GM11168 (cell line): Measurements from ENCODE around the gene JAGN1.
"Not testable (repeated sequence)": the region's sequence is repeated elsewhere in the genome, so short reads cannot be mapped to it uniquely, and the experiment has no call there.

ENCODE experiments used
- in situ Hi-C: fragments of 300-500 bp; cut with MboI; formaldehyde crosslinking; loops from one replicate; pipeline ENCODE4 v1.12.0; 2022; ENCODE audit warnings: low sequenced_read_pairs; ENCODE audit not compliant: unreplicated experiment

The JAGN1 gene

DNA sequence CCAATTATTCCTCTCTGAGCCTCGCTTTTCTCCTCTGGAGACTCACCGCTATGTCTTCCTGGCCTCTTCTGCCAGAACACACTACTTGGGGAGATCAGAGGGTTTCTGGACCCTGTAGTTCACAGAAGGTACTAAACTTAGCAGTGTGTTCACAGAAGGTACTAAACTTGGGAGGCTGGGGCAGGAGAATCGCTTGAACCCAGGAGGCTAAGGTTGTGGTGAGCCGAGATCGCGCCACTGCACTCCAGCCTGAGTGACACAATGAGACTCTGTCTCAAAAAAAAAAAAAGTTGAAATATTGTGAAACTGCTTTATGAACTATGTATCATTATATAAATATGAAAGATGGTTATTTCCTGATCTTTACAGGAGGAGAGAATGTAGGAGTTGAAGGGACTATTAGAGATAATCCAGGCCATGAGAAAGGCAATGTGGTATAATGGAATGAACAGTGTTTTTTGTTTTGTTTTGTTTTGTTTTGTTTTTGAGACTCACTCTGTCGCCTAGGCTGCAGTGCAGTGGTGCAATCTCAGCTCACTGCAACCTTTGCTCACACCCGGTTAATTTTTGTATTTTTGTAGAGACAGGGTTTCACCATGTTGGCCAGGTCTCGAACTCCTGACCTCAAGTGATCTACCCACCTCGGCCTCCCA lies 6.5 kb downstream of the JAGN1 start:
- in situ Hi-C loops = not testable (repeated sequence)

DNA sequence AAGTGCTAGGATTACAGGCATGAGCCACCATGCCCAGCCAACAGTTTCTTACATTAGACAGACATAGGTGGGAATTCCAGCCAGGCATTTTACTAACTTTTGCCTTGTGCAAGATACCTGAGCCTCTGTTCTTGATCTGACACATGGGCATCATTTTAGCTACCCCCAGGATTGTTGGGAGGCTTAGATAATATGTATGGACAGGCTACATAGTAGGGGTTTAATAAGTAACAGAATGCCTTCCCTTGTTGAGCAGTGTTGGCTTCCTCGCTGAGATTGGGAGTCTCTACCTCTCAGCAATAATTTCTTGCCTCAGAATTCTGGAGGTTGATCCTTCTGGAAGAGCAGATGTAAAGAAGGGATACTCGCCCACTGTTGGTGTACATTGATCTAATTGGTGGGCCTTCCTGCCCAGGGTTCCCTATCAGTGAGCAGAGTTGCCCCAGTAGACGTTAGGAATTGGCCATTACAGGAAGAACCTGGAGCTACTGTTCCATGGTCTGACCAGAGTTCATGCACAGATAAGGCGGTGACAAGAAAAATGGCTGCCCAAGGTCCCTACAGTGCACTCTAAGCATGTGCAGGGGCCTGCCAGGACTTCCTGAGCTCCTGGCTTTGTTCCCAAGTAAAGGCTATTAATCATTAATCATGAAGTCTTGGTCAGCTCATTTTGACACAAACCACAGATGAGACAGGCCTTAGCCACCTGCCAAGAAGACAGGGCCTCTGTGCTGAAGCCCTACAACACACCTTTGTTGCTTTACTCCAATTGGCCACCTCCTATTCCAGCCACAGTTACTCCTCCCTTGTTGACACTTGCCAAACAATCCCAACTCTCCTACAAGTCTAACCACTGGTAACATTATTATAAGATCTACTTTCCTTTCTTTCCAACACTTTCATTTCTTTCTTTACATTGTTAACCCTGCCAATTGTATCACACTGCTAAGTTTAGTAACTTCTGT lies 7.3 kb downstream of the JAGN1 start:
- in situ Hi-C loops = no loop called here

DNA sequence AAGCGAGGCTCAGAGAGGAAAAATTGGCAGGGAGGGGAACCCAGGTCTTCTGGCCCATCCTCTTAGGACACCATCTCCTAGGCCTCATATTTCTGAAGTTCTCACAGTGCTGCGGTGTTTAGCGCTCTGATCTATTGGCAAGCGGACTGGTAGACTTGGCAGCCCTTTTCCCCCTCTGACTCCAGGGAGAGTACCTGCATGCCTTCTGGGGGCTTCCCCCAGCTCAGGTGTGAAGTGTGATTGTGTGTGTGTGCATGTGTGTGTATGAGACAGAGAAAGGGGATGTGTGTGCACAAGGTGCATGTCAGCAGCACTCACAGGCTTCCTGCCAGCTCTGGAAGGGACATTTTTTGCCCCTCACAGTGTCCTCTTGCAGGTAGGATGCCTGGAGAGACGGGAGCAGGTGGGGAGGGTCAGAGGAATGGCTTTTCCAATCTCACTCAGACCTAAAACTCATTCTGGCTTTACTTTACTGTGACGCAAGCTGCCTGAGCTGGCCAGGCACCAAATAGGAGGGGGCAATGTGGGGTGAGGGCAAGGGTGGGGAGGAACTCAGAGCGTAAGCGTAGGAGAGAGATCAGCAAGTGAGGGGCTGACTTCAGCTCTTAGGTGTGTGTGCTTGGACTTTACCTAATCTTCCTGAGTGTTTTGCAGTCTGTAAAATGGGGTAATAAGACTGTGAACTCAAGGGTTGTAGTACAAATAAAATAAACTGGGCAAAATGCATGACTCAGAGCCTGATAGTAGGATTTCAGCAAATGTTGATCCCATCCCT lies 8.2 kb downstream of the JAGN1 start:
- in situ Hi-C loops = no loop called here

DNA sequence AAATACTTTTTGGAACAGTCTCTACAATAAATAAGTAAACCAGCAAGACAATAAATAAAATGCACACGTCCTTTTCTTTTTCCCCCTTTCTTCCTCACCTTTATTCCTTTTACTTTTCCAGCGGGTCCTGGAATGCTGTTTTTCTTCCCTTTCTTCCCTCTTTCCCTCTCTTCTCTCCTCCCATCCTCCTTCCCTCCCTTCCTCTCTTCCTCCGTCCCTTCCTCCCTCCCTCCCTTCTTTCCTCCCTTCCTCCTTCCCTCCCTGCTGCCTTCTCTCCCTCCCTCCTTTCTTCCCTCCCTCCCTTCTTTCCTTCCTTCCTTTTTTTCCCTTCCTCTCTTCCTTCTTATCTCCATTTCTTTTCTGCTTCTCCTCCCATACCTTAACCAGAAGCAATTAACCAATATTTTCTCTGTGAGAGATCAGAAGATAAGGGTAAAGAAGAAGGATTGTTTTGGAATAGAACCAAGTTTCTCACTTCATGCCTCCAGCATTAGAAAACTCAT lies 8.9 kb downstream of the JAGN1 start:
- in situ Hi-C loops = no loop called here

DNA sequence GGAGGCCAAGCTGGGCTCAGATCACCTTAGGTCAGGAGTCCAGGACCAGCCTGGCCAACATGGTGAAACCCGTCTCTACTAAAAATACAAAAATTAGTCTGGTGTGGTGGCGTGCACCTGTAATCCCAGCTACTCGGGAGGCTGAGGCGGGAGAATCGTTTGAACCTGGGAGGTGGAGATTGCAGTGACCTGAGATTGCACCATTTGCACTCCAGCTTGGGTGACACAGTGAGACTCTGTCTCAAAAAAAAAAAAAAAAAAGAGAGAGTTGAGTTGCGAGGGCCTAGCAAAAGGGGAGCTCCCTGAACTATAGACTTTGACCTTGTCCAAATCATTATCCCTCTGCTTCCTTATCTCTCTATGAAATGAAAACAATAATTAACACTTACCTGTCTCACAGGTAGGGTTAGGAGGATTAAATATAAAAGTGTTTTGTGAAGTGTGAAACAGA lies 10.6 kb downstream of the JAGN1 start:
- in situ Hi-C loops = not testable (repeated sequence)

DNA sequence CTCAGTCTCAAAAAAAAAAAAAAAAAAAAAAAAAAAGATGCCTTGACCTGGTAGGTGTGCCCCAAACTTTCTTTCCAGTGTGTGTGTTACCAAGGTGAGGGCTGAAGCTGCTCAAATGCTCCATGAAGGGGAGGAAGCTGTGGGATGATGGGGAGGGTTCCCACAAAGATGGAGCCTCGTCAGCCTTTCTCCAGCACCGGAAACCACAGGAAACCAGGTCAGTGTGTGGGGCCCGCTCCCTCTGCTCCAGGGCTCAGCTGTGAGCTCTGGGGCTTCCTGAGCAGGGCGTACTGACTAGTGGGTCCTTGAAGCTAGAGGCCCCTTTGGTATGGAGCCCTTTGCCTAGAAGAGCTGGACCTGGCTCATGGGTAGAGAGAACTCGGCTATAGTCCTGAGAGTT lies 11.6 kb downstream of the JAGN1 start:
- in situ Hi-C loops = no loop called here

DNA sequence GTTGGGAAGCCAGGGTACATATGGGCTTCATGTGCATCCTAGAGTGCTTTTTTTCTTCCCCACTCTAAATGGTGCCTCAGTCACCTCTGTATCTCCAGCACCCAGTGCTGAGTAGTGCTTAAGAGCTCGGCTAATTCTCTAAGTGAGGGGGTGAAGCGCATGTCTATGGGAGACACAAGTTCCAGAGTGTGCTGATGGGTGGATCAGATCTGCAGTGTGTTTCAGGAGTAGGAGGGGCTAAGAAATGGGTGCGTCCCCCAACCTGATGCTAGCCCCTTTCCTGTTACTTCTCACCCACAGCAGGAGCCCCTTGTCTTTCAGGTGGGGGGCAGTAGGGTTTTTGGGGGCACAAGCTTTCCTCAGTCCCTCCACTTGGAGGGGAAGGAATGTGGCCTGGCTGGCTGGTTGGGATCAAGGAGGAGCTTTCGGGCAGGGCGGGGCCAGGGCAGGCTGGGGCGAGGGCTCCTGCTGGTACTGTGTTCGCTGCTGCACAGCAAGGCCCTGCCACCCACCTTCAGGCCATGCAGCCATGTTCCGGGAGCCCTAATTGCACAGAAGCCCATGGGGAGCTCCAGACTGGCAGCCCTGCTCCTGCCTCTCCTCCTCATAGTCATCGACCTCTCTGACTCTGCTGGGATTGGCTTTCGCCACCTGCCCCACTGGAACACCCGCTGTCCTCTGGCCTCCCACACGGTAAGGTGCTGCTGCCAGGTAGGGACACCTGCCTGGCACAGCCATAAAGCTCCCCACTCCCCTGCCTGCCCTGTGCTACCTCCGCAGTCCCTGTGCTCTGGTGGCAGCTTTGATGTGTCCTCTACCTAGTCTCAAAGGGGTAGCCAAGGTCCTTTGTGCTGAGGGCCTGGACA lies 12.2 kb downstream of the JAGN1 start, which contains the start of gene IL17RE:
TSS of gene IL17RE (plus strand) at position 477 of the 866 bp plus-strand sequence. CDS start at position 562, 85 bp downstream.
- in situ Hi-C loops = no loop called here

DNA sequence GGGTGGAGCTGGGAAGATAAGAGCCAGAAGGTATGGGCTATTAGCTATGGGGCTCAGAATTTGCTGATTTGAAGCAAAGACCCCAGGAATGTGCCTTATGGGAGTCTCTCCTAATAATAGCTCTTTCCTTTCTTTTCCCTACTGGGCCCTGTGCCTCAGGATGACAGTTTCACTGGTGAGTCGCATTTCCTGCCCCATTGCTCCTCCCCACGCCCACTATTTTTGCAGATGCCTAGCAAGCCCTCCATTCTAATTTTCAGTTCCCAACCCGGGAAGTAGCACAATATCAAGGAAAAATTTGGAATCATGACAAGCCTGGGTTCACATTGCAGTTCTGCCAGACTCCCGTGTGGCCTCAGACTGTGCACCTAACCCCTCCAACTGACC lies 12.8 kb downstream of the JAGN1 start:
- in situ Hi-C loops = no loop called here

DNA sequence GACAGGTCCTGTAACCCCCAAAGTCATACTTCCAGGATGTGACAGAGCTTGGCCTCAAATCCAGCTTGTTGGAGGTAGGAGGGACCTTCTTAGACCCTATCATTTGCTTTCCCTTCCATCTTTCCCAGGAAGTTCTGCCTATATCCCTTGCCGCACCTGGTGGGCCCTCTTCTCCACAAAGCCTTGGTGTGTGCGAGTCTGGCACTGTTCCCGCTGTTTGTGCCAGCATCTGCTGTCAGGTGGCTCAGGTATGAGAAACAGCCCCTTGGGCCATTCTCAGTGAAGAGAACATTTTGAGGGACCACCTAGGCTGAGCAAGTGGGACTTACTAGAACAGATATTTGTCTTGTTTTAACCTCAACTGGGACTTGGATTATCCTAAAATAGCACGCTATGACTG lies 13.5 kb downstream of the JAGN1 start:
- in situ Hi-C loops = no loop called here

DNA sequence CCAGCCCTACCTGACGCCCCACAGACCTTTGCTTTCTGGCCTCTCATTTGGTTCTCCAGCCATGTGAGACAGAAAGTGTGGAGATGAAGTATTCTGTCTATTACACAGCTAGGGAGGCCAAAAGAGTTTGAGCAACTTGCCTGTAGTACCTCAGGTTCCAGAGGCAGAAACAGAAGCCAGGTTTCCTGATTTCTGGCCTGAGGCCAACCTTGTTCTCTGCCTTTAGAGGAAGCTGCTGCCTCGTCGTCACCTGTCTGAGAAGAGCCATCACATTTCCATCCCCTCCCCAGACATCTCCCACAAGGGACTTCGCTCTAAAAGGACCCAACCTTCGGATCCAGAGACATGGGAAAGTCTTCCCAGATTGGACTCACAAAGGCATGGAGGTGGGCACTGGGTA lies 16.1 kb downstream of the JAGN1 start:
- in situ Hi-C loops = no loop called here

DNA sequence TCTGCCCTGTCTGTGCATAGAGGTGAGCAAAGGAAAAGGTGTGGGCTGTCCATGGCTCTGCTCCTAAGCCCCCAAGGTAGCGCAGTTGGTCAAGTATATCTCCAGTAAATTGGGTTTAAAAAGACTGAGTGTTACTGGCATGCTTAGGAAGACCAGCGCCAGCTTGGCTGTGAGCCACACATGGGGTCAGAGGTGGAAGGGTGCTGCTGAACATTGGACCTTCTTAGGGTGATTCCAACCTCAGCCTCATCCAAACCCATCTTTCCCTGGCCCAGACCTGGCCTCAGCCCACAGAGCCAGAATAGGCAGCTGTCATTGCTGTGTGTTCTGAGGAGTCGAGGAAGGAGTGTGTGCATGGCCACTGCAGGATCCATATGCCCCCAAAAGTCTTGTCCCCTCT lies 17.9 kb downstream of the JAGN1 start:
- in situ Hi-C loops = no loop called here

DNA sequence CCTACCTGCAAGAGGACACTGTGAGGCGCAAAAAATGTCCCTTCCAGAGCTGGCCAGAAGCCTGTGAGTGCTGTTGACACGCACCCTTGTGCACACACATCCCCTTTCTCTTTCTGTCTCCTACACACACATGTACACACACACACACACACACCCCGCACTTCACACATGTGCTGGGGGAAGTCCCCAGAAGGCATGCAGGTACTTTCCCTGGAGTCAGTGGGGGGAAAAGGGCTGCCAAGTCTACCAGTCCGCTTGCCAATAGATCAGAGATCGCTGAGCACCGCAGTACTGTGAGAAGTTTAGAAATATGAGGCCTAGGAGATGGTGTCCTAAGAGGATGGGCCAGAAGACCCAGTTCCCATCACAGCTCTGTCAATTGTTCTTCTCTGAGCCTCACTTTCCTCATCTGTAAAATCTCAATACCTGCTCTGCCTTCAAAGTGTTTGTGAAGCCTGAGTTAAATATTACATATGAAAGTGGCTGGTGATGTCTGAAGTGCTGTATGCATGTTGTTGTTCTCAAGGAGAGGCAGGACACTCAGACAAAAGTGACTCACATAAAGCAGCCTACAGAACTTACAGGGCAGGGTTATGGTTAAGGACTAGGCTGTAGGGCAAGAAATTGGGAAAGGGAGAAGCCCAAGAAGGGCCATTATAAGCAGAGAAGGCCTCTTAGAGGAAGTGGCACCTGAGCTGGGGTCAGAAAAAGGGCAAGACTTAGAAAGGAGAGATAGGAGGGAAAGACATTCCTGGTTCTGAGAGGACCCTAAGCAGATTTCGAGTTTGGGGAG lies 19.0 kb downstream of the JAGN1 start:
- in situ Hi-C loops = no loop called here

DNA sequence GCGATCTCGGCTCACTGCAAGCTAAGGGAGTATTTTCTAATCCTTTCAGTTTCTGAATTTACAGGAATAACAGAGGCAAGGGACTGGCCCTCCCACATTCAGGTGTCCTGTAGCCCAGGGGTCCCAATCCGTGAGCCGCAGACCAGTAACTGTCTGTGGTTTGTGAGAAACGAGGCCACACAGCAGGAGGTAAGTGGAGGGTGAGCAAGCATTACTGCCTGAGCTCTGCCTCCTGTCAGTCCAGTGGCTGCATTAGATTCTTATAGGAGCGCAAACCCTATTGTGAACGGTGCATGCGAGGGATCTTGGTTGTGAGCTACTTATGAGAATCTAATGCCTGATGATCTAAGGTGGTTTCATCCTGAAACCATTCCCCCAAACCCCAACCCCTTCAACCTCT lies 21.5 kb downstream of the JAGN1 start:
- in situ Hi-C loops = no loop called here

DNA sequence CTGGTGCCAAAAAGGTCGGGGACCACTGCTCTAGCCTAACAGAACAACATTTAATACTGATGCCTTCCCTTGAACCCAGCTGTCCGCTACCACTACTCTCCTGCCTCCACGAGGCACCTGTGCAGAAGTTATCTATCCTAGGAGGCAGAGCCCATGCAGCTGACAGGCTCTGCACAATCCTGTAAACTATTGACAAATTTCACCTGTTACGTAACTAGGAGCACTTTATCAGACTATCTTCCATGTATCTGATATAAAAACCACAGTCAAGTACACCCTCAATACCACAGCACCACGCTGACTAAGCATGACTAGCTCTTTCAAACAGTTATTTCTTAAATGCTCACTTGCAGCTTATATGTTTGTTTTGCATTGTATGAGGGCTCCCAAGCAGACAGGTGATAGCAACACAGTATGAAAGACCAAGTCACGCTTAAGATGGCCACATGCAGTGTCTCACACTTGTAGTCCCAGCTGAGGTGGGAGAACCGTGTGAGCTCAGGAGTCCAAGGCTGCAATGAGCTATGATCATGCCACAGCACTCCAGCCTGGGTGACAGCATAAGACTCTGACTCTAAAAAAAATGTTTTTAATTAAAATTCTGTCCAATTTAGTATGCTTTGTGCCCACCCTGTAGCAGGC lies 22.0 kb downstream of the JAGN1 start:
- in situ Hi-C loops = no loop called here

DNA sequence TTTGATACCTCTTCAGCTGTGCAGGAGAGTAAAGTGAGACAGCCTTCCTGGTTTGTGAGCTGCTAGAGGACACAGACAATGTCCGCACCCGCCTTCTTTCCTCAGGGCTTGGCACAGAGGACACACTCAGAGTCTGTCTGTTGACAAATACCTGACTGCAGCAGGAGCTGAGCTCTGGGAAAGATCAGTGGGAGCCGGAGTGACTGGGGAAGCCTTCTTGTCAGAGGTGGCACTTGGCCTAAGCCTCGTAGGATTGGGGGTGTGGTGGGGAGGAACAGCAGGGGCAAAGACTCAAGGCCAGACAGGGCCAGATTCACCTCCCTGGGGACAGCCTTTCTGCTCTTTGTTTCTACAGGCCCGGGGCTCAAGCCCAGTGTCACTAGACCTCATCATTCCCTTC lies 23.2 kb downstream of the JAGN1 start:
- in situ Hi-C loops = no loop called here

DNA sequence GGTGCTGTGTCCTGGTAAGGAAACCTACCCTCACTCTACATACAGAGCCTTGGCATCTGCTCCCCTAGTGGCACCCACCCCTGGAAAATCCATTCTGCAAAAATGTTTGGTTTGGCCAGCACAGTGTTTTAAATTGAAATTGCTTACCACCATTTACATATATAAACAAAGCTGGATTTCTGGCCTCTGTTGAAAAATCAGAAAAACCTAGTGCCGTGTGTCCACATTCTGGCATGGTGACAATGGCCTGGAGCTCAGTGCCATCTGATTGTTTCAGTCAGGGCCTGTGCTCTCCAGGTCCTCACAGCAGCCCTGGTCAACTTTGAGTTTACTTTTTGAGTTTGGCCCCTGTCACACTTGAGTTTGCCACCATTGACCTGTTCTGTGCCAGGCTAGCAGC lies 23.6 kb downstream of the JAGN1 start:
- in situ Hi-C loops = no loop called here

DNA sequence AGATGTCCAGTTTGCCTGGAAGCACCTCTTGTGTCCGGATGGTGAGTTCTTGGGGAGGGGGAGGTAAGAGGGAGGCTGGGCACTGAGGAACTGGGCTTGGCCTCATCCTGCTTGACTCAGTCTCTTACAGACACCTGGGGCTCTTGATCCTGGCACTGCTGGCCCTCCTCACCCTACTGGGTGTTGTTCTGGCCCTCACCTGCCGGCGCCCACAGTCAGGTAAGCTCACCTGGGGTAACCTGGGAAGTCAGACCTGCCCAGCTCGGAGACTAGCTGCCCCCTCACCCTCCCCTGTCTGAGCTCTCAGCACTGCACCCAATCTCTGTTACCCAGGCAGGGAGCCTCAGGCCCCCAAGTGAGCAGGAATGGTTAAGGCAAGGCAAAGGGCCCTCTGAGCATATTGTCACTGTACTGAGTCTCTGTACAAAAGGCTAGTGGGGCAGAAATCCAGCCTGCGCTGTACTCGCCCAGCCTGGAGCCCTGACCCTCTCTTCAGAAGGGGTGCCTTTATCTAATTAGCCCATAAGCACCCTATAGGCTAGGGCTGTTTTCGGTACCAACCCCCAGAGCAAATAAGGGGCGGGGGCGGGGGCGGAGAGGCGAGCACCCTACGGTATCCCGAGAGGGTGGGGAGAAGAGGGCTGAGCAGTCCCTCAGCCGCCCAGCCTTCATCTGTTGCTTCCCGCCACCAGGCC lies 24.3 kb downstream of the JAGN1 start:
- in situ Hi-C loops = no loop called here
